ENCODE data around the gene SGIP1. TPM values are rescaled to one million over a fixed set of nuclear protein-coding genes. Genes with fewer than 3 reads are reported as not detected.

Gene SGIP1
- total and polyA plus RNA-seq, 2 of the 8 experiments (the other 6 are each of a cell fraction or from before 2014, with no cell fraction given) = 1.4 to 2.1 TPM

GRCh38 chr1:66764994-66765578 is 231.1 kb downstream of the SGIP1 start (continued):
- TF ChIP-seq SRF (IDR thresholded peaks at IDR 0.05; ENCODE audit: low read depth, low read length) = no peak
- no peak for TF ChIP-seq JUND (IDR thresholded peaks at IDR 0.05; ENCODE audit: low read length)
- TF ChIP-seq EZH2 (IDR thresholded peaks at IDR 0.05; ENCODE audit: low read depth, low read length, severe bottlenecking) = no peak
